OCI-LY3 (cell line): ENCODE measurements around the gene ZC3H12C.

Source experiments
- CTCF ChIP-seq: fragments of 200-600, 300-600 bp; sonication (generic); IDR thresholded peaks from 2 replicates; pipeline ENCODE4 v1.5.1; 2014; ENCODE audit warnings: antibody characterized with exemption, low read length, low read depth
- EZH2phosphoT487 ChIP-seq: fragments of 200-600 bp; shearing (Covaris generic); IDR thresholded peaks from 2 replicates; pipeline ENCODE4 v1.6.1; 2018; ENCODE audit warnings: antibody characterized with exemption, mixed run types, low read depth

GRCh38 chr11:110121204-110121603 lies 28.0 kb downstream of the ZC3H12C start:
- no peak for TF ChIP-seq CTCF
- no peak for TF ChIP-seq EZH2phosphoT487
